GM21423 (cell line): ENCODE results near the gene KIF3B.
"Not testable (repeated sequence)": the region's sequence is repeated elsewhere in the genome, so short reads cannot be mapped to it uniquely, and the experiment has no call there.

Source experiments
- ATAC-seq: cut with Tn5 transposase; IDR thresholded peaks from one replicate; pipeline ENCODE4 v1.9.1; 2021; ENCODE audit warnings: mild to moderate bottlenecking, moderate library complexity; ENCODE audit not compliant: unreplicated experiment

Gene KIF3B

GRCh38 chr20:32355417-32355841 is 78.0 kb downstream of the KIF3B start:
- no peak for ATAC-seq

GRCh38 chr20:32355907-32356621 is 78.6 kb downstream of the KIF3B start:
- not testable (repeated sequence) for ATAC-seq

GRCh38 chr20:32356622-32357374 is 79.3 kb downstream of the KIF3B start:
- ATAC-seq, result no peak

- peak; percentile 1 for ATAC-seq
These were observed 80.0 kb downstream of the KIF3B start for GRCh38 chr20:32357375-32357868.

GRCh38 chr20:32357869-32358631 is 80.6 kb downstream of the KIF3B start, which contains the start of gene ASXL1:
Gene ASXL1 (plus strand): TSS chr20:32358331. CDS start chr20:32358776, 445 bp downstream.
- peak; percentile 74 for ATAC-seq

- ATAC-seq, result no peak
These were observed 81.1 kb downstream of the KIF3B start for GRCh38 chr20:32358632-32358882.

- no peak for ATAC-seq
These were observed 81.6 kb downstream of the KIF3B start for GRCh38 chr20:32358883-32359632.

GRCh38 chr20:32359633-32360332 is 82.3 kb downstream of the KIF3B start:
- ATAC-seq, result no peak

- ATAC-seq, result no peak
These were observed 82.8 kb downstream of the KIF3B start for GRCh38 chr20:32360333-32360634.

GRCh38 chr20:32362901-32363364 is 85.5 kb downstream of the KIF3B start:
- ATAC-seq, result no peak

GRCh38 chr20:32363492-32363891 is 86.0 kb downstream of the KIF3B start:
- ATAC-seq, result no peak

- ATAC-seq, result no peak
These were observed 87.2 kb downstream of the KIF3B start for GRCh38 chr20:32364554-32365208.

GRCh38 chr20:32365564-32365963 is 88.1 kb downstream of the KIF3B start:
- no peak for ATAC-seq

GRCh38 chr20:32366380-32366779 is 88.9 kb downstream of the KIF3B start:
- no peak for ATAC-seq

- no peak for ATAC-seq
These were observed 90.9 kb downstream of the KIF3B start for GRCh38 chr20:32368323-32368722.

GRCh38 chr20:32368925-32369324 is 91.5 kb downstream of the KIF3B start:
- ATAC-seq, result peak; percentile 52

GRCh38 chr20:32370897-32371296 is 93.4 kb downstream of the KIF3B start:
- ATAC-seq, result no peak

GRCh38 chr20:32378461-32378860 is 101.0 kb downstream of the KIF3B start:
- no peak for ATAC-seq

GRCh38 chr20:32380037-32380436 is 102.6 kb downstream of the KIF3B start:
- ATAC-seq, result not testable (repeated sequence)

GRCh38 chr20:32380745-32381144 is 103.3 kb downstream of the KIF3B start:
- ATAC-seq, result no peak
